Ishikawa (cell line): ENCODE measurements around the gene ZBTB45.

Experiments
- CEBPB ChIP-seq: IDR thresholded peaks from 2 replicates; pipeline ENCODE4 v1.6.1; 2012
- CREB1 ChIP-seq: IDR thresholded peaks from 2 replicates; pipeline ENCODE4 v1.6.1; 2012; ENCODE audit warnings: low read depth
- EGR1 ChIP-seq: IDR thresholded peaks from 2 replicates; pipeline ENCODE4 v1.6.1; 2012
- EP300 ChIP-seq: IDR thresholded peaks from 2 replicates; pipeline ENCODE4 v1.6.1; 2012; ENCODE audit warnings: borderline replicate concordance
- FOXM1 ChIP-seq: IDR thresholded peaks from 2 replicates; pipeline ENCODE4 v1.6.1; 2012; ENCODE audit warnings: low read depth, borderline replicate concordance
- MAX ChIP-seq: IDR thresholded peaks from 2 replicates; pipeline ENCODE4 v1.6.1; 2012
- NFIC ChIP-seq: IDR thresholded peaks from 2 replicates; pipeline ENCODE4 v1.6.1; 2012
- RAD21 ChIP-seq: IDR thresholded peaks from 2 replicates; pipeline ENCODE4 v1.6.1; 2012; ENCODE audit warnings: low read depth
- REST ChIP-seq: IDR thresholded peaks from 2 replicates; pipeline ENCODE4 v1.6.1; 2012; ENCODE audit warnings: low read depth, mild to moderate bottlenecking
- TAF1 ChIP-seq: IDR thresholded peaks from 2 replicates; pipeline ENCODE4 v1.6.1; 2012; ENCODE audit warnings: low read depth, mild to moderate bottlenecking
- TCF12 ChIP-seq: IDR thresholded peaks from 2 replicates; pipeline ENCODE4 v1.6.1; 2012; ENCODE audit warnings: low read depth
- TEAD4 ChIP-seq: IDR thresholded peaks from 2 replicates; pipeline ENCODE4 v1.6.1; 2012
- USF1 ChIP-seq: IDR thresholded peaks from 2 replicates; pipeline ENCODE4 v1.6.1; 2012
- YY1 ChIP-seq: IDR thresholded peaks from 2 replicates; pipeline ENCODE4 v1.6.1; 2012; ENCODE audit warnings: low read depth
- ZBTB7A ChIP-seq: IDR thresholded peaks from 2 replicates; pipeline ENCODE4 v1.6.1; 2012; ENCODE audit warnings: low read depth

Gene ZBTB45

GRCh38 chr19:58557221-58558065, 37.8 kb upstream of the ZBTB45 start:
- TF ChIP-seq ZBTB7A: no peak
- no peak for TF ChIP-seq EP300
- TF ChIP-seq YY1: no peak
- TF ChIP-seq CEBPB: no peak
- TF ChIP-seq TAF1: no peak

- TF ChIP-seq NFIC: no peak
Measured at GRCh38 chr19:58556622-58557220, 37.1 kb upstream of the ZBTB45 start.

GRCh38 chr19:58555920-58556621, 36.5 kb upstream of the ZBTB45 start:
- TF ChIP-seq ZBTB7A (no peak), EGR1 (no peak), CREB1 (no peak), REST (no peak), MAX (no peak), CEBPB (no peak)

GRCh38 chr19:58555369-58555885, 35.8 kb upstream of the ZBTB45 start:
- TF ChIP-seq EP300 (no peak), USF1 (no peak), CEBPB (no peak), ZBTB7A (no peak), RAD21 (no peak), NFIC (no peak), EGR1 (no peak), TCF12 (no peak), TAF1 (no peak), YY1 (no peak), TEAD4 (no peak), REST (no peak), FOXM1 (no peak), CREB1 (no peak), MAX (no peak)

- TF ChIP-seq TEAD4 (peak; percentile 48), REST (no peak), EP300 (peak; percentile 51; the same call in 1 of the 2 replicates), YY1 (peak; percentile 70), USF1 (peak; percentile 54), RAD21 (no peak), NFIC (0 out of 2 replicates have a peak, but pooled peaks have one; percentile 17), EGR1 (no peak), MAX (peak; percentile 52), FOXM1 (no peak), CEBPB (peak; percentile 89), CREB1 (peak; percentile 79), ZBTB7A (peak; percentile 87), TAF1 (peak; percentile 69), TCF12 (peak; percentile 79; the same call in 1 of the 2 replicates)
Measured at GRCh38 chr19:58554494-58555368, 35.1 kb upstream of the ZBTB45 start, which contains the start of gene CHMP2A. Gene CHMP2A, minus strand, starts transcription at chr19:58555105. Its CDS starts 893 bp downstream, at chr19:58554212.
